Measurements from ENCODE around the gene IFI27L1.

DNA sequence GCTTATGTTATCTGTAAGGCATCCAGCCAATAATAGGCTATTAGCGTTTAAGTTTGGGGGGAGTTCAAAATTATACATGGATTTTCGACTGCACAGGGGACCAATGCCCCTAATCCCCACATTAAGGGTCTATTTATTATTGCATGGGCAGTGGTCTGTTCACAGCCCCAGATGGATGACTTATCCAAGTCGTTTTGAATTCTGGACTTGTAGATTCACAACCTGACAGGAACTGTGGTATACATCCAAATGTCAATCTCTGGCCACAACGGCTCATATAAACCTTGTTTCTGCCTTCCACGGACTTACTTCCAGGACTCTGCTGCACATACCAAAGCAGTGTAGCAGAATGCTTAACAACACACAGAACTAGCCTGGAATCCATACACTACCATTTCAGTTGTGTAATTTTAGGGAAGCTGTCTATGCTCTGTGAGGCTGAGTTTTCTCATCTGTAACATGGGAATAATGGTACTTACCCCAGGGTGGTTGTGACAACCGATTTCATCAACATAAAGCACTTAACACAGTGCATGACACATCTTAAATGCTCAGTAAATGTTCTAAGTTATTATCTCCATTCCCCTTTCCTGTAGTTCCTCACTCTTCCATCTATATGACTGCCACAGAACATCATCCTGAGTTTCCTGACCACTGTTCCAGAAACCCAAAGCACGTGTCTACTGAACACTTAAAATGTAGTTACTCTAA, 3.8 kb upstream of the IFI27L1 start:
- TF ChIP-seq CTCF (IDR thresholded peaks at IDR 0.05) (no peak), POLR2A (IDR thresholded peaks at IDR 0.05) (no peak), POLR2AphosphoS5 (IDR thresholded peaks at IDR 0.05) (no peak)
